Prostate gland (tissue), 2 donors: ENCODE data around the gene TMEM17.

Experiments
- POLR2A ChIP-seq: fragments of 450-650 bp; IDR thresholded peaks from one replicate; pipeline ENCODE4 v1.6.1; 2016; ENCODE audit warnings: antibody characterized with exemption, mild to moderate bottlenecking
- TF ChIP-seq, protein P1 (sequence below), 4 experiments: fragments of 200-600 bp in 2 of 4; fragments of 450-650 bp in 2 of 4; sonication (generic) in 2 of 4; IDR thresholded peaks; 1 replicate in 3 of 4; 2 replicates in 1 of 4; pipeline ENCODE4 v1.5.1; 2016 to 2019; ENCODE audit warnings: antibody characterized with exemption in 4 of 4, mild to moderate bottlenecking in 2 of 4, moderate library complexity in 2 of 4

DNA sequence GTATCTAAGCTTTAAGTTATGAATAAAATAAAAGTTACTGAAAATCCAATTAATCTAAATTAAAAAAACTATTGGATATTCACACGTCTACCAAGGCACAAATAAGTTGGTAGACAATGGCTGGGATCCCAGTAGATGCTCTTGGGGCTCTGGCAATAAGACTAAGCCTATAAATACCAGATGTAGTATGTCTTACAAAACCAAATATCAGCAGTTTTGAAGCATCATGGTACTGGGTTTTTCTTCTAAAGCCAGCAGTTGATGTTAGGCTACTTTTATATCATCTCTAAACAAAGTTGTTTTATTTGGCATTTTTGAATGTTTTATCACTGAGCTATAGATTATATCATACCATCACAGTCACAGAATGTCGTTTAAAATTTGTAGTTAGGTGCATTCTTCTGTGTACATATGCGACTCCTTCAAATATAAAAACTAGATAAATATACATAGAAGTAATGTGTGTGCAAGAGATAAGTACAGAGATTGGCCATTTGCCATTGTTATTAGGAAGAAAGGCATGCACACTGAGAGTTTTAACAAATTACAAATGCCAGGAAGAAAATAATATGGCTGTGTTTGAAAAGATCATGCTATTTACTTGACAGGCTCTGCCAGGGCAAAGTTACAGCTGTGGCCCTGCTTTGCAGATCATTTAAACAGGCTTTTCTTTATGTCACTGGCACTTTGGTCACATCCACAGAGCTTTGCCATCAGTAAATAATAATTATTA, 21.6 kb upstream of the TMEM17 start:
- TF ChIP-seq, protein P1, sequence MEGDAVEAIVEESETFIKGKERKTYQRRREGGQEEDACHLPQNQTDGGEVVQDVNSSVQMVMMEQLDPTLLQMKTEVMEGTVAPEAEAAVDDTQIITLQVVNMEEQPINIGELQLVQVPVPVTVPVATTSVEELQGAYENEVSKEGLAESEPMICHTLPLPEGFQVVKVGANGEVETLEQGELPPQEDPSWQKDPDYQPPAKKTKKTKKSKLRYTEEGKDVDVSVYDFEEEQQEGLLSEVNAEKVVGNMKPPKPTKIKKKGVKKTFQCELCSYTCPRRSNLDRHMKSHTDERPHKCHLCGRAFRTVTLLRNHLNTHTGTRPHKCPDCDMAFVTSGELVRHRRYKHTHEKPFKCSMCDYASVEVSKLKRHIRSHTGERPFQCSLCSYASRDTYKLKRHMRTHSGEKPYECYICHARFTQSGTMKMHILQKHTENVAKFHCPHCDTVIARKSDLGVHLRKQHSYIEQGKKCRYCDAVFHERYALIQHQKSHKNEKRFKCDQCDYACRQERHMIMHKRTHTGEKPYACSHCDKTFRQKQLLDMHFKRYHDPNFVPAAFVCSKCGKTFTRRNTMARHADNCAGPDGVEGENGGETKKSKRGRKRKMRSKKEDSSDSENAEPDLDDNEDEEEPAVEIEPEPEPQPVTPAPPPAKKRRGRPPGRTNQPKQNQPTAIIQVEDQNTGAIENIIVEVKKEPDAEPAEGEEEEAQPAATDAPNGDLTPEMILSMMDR (IDR thresholded peaks at IDR 0.05): no peak
- no peak for TF ChIP-seq POLR2A
